Thyroid gland (tissue), 4 donors: ENCODE results near the gene PSD2.

Experiments
- CTCF ChIP-seq, 6 experiments: fragments of 200-600 bp in 3 of 6; fragments of 450-650 bp in 3 of 6; sonication (generic) in 3 of 6; IDR thresholded peaks; one replicate each; pipeline ENCODE4 v1.5.1; 2016 to 2019; ENCODE audit warnings: antibody characterized with exemption in 6 of 6, mild to moderate bottlenecking in 2 of 6, inconsistent platforms in 1 of 6, moderate library complexity in 1 of 6
- POLR2A ChIP-seq, 2 donors: fragments of 450-650 bp; IDR thresholded peaks; one replicate each; pipeline ENCODE4 v1.6.1; 2017; ENCODE audit warnings: antibody characterized with exemption in 2 of 2, mild to moderate bottlenecking in 2 of 2, moderate library complexity in 1 of 2

- no peak for TF ChIP-seq POLR2A (IDR thresholded peaks at IDR 0.05)
- no peak for TF ChIP-seq CTCF (IDR thresholded peaks at IDR 0.05)
Observed at GRCh38 chr5:139820130-139820529, 24.5 kb downstream of the PSD2 start.
